Uterus (tissue), 4 donors: Measurements from ENCODE around the gene HMOX2. TPM values are rescaled to one million over a fixed set of nuclear protein-coding genes. Genes with fewer than 3 reads are reported as not detected.

Experiments used
- DNase-seq, 2 donors: peaks; one replicate each; pipeline ENCODE4 v3.0.0-alpha.2; 2019 to 2020
- H3K27ac ChIP-seq, 2 donors: fragments of 200-600 bp; sonication (generic); 1 replicate in 1 of 2; 2 replicates in 1 of 2; pipeline ENCODE4 v1.5.1; 2016 to 2018
- H3K27me3 ChIP-seq, 2 donors: fragments of 200-600 bp; sonication (generic); one replicate each; pipeline ENCODE4 v1.5.1; 2018 to 2019; ENCODE audit warnings: control low read depth in 1 of 2
- H3K36me3 ChIP-seq, 2 donors: fragments of 200-600 bp; sonication (generic); one replicate each; pipeline ENCODE4 v1.5.1; 2019; ENCODE audit warnings: control low read depth in 1 of 2
- H3K4me1 ChIP-seq, 2 donors: fragments of 200-600 bp; sonication (generic); one replicate each; pipeline ENCODE4 v1.5.1; 2018 to 2019; ENCODE audit warnings: control low read depth in 1 of 2
- H3K4me3 ChIP-seq, 2 donors: fragments of 200-600 bp; sonication (generic); 1 replicate in 1 of 2; 2 replicates in 1 of 2; pipeline ENCODE4 v1.5.1; 2018 to 2019; ENCODE audit warnings: mild to moderate bottlenecking in 1 of 2
- H3K9me3 ChIP-seq, 2 donors: fragments of 200-600 bp; sonication (generic); one replicate each; pipeline ENCODE4 v1.5.1; 2019; ENCODE audit warnings: control low read depth in 1 of 2
- POLR2A ChIP-seq, 2 donors: fragments of 450-650 bp; IDR thresholded peaks; one replicate each; pipeline ENCODE4 v1.6.1; 2016; ENCODE audit warnings: antibody characterized with exemption in 2 of 2, mild to moderate bottlenecking in 1 of 2, moderate library complexity in 1 of 2
- intact Hi-C: fragments of 100-400 bp; cut with DNase I; formaldehyde crosslinking; loops from one replicate; pipeline ENCODE4 v1.15.1; 2023; ENCODE audit warnings: low total_unique reads
- total RNA-seq, 4 donors: library from RNA; depleted of rRNA in 3 of 4; stranded (reverse); fragments of >200 nt in 3 of 4; gene quantifications; one replicate each; pipeline versions ENCODE4 v1.1.0 to v1.2.4, GENCODE V29; 2014 to 2023
- TF ChIP-seq, protein P1 (sequence below), 4 experiments: fragments of 200-600 bp in 2 of 4; fragments of 450-650 bp in 2 of 4; sonication (generic) in 2 of 4; IDR thresholded peaks; one replicate each; pipeline ENCODE4 v1.5.1; 2016 to 2019; ENCODE audit warnings: antibody characterized with exemption in 4 of 4, mild to moderate bottlenecking in 2 of 4, moderate library complexity in 1 of 4
- donor health status: DM: yes; HTN: yes; CAD: no.

HMOX2 gene
- total RNA-seq, 4 donors from 2014 or later, result 13.2 to 43.1 (median 34.1) TPM

DNA sequence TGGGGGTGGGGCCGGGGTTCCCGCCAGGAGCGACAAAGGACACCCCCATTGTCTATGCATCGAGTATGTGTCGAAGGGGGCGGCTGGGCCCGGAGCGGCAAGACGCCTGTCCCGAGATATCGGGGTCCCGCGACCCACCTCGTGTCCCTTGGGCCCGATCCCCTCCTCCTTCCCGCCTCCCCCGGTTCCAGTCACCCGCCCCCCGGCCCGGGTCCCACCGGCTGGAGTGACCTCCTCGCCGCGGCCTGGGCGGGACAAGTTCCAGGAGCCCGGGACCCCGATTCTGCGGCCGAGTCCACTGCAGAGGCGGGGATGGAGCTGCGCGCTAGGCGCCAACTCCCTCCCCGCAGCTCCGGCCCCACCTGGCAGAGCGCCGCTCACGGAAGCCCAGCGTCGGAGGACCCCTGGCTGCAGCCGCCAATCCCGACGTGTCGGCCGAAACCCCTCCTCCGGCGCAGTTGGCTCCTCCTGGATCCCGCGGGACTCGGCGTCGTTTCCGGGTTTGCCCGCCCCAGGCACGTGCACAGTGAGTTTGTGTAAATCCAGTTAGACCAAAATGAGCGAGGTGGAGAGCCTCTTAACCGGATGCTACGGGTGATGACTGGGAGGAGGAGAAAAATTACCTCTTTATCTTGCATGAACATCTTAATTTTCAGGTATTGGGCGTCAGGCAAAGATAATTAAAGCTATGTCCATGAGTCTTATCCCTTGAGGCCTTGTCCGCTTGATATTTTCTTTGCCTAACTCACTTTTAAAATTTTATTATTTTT is 1.8 kb upstream of the HMOX2 start, which contains the start of gene NMRAL1:
Gene NMRAL1, minus strand, starts transcription at position 434 of the 770 bp plus-strand sequence. CDS start 493 bp downstream, outside the sequence.
- Histone ChIP-seq H3K9me3 (no peaks in the 10 kb centered on the region), H3K27ac (peak within 1 kb of the TSS; percentile 87 to 90), H3K36me3 (no peaks in the 10 kb centered on the region), H3K27me3 (no peaks in the 10 kb centered on the region), H3K4me3 (peak within 1 kb of the TSS; percentile 55 to 84), H3K4me1 (no peaks in the 10 kb centered on the region)
- peak; percentile 58 to 67 for TF ChIP-seq POLR2A (IDR thresholded peaks at IDR 0.05)
- TF ChIP-seq, protein P1, sequence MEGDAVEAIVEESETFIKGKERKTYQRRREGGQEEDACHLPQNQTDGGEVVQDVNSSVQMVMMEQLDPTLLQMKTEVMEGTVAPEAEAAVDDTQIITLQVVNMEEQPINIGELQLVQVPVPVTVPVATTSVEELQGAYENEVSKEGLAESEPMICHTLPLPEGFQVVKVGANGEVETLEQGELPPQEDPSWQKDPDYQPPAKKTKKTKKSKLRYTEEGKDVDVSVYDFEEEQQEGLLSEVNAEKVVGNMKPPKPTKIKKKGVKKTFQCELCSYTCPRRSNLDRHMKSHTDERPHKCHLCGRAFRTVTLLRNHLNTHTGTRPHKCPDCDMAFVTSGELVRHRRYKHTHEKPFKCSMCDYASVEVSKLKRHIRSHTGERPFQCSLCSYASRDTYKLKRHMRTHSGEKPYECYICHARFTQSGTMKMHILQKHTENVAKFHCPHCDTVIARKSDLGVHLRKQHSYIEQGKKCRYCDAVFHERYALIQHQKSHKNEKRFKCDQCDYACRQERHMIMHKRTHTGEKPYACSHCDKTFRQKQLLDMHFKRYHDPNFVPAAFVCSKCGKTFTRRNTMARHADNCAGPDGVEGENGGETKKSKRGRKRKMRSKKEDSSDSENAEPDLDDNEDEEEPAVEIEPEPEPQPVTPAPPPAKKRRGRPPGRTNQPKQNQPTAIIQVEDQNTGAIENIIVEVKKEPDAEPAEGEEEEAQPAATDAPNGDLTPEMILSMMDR (IDR thresholded peaks at IDR 0.05), result peak in 2 of 4 experiments; percentile 5 to 26
- peak; percentile 87 to 89 for DNase-seq
- intact Hi-C loops, result no loop called here

DNA sequence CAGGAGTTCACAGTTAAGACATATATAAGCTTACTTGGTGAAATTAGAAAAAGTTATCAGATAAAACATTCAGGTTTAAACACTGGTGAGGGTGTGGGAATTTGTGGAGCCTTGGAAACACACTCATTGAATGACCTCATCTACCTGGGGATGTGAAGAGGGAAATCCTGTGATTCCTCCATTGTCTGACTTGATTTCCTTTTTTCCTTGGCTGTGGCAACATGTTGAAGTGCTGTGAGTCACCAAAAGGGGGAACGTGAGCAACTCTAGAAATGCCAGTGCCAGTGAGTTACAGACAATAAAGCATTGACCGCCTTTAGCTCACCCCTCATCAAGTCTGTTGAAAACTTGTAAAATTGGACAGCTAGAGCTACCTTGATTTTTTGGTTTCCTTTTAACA is 1.8 kb downstream of the HMOX2 start:
- Histone ChIP-seq H3K27me3 (no peaks in the 10 kb centered on the region), H3K27ac (no peak overlapping the region), H3K9me3 (no peaks in the 10 kb centered on the region), H3K4me1 (no peaks in the 10 kb centered on the region), H3K4me3 (no peak overlapping the region), H3K36me3 (no peaks in the 10 kb centered on the region)
- no peak for DNase-seq
- intact Hi-C loops, result no loop called here
- TF ChIP-seq, protein P1 (IDR thresholded peaks at IDR 0.05), result no peak
- no peak for TF ChIP-seq POLR2A (IDR thresholded peaks at IDR 0.05)

DNA sequence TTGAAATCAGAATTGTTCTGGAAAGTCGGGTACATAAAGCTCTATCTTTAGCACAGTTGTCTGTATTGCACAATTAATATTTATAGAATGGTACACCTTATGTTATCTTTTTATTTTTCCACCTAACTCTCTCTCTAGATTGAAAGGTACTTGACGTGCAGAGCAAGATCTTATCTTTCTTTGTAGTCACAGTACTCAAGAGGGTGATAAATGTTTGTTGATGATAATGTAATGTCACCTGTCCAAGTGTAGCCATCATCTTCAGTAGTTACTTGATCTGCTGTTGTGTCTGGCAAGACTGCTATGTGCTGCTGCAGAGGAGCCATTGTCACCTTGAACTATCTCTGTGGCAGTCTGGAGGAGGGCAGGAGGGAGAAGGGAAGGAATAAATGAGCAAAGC is 5.3 kb downstream of the HMOX2 start:
- Histone ChIP-seq H3K36me3 (no peaks in the 10 kb centered on the region), H3K27ac (no peak overlapping the region)
- intact Hi-C loops, result no loop called here

DNA sequence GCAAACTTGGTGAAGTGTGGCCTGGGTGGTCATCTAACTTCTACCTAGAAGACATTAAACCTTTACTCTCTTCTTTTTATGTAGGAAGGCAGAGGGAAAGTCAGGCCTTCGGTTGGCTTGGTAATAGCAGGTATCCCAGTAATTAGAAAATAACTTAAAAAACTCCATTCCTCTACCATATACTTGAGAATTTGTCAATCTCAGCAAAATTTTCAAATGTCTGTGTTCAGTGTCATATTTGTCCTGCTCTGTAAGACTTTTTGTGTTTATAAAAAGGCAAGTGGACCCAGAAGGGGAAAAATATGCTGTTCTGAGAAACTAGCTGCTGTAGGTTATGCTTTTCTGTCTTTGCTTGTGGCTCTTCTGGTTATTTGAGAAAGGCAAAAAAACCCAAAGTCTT is 5.8 kb downstream of the HMOX2 start:
- no peak for DNase-seq
- H3K9me3 ChIP-seq, result no peaks in the 10 kb centered on the region
- H3K27me3 ChIP-seq, result no peaks in the 10 kb centered on the region
- H3K4me3 ChIP-seq, result no peak overlapping the region
- no peaks in the 10 kb centered on the region for H3K36me3 ChIP-seq
- no peaks in the 10 kb centered on the region for H3K4me1 ChIP-seq
- H3K27ac ChIP-seq, result no peak overlapping the region
- TF ChIP-seq, protein P1 (IDR thresholded peaks at IDR 0.05), result no peak
- TF ChIP-seq POLR2A (IDR thresholded peaks at IDR 0.05), result no peak
- intact Hi-C loops, result no loop called here

More for the DNA sequence above, 5.3 kb downstream of the HMOX2 start:
- no peak for DNase-seq
- Histone ChIP-seq H3K4me3 (no peak overlapping the region), H3K4me1 (no peaks in the 10 kb centered on the region), H3K27me3 (no peaks in the 10 kb centered on the region), H3K9me3 (no peaks in the 10 kb centered on the region)
- no peak for TF ChIP-seq POLR2A (IDR thresholded peaks at IDR 0.05)
- TF ChIP-seq, protein P1 (IDR thresholded peaks at IDR 0.05), result no peak

DNA sequence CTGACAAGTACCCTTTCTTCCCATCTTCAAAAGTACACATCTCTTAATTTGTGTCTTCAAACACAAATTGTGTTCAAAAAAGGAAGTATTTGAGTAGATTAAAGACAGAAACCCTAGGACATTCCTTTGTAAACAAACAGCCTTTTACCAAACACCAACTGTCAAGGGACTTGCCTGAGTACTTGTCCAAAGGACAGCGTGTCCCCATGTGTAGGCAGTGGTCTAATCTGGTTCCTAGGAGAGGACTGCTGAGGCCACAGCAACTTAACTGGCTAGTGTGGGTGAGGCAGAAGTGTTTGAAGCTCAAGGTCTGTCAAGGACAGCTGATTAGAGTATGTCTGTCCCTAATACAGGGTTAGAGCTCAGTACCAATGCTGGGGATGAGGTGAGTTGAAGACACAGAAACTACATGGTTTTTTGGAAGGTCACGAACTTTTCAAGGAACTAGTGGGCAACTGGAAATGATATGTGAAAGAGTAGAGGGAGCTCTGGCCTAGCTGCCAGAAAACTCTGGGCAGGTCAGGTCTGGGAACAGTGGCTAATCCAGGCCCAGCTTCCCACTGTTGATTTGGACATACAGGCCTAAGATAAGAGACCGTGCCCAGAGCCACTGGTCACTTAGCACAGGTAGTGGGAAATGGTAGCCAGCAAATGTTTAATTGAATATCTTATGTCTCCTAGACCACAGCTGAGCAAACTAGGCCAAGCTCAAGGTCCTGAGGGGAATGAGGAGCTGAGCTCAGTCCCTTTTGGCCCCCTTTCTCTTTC is 10.1 kb downstream of the HMOX2 start:
- Histone ChIP-seq H3K4me1 (no peaks in the 10 kb centered on the region), H3K27ac (peak overlapping the region; percentile 38 to 56), H3K4me3 (no peak overlapping the region), H3K36me3 (no peaks in the 10 kb centered on the region), H3K27me3 (no peaks in the 10 kb centered on the region), H3K9me3 (no peaks in the 10 kb centered on the region)
- DNase-seq, result no peak
- TF ChIP-seq, protein P1 (IDR thresholded peaks at IDR 0.05), result no peak
- no peak for TF ChIP-seq POLR2A (IDR thresholded peaks at IDR 0.05)
- intact Hi-C loops, result no loop called here
